Fibroblast of skin of right quadriceps (primary cell): ENCODE measurements around the gene RALGPS2.
"Not testable (repeated sequence)": the region's sequence is repeated elsewhere in the genome, so short reads cannot be mapped to it uniquely, and the experiment has no call there.

Source experiments
- DNase-seq: peaks from one replicate; pipeline ENCODE4 v3.0.0-alpha.2; 2013

The RALGPS2 gene

GRCh38 chr1:178725466-178726086 is 532 bp downstream of the RALGPS2 start:
- DNase-seq = peak; percentile 7

GRCh38 chr1:178726087-178726517 is 1.1 kb downstream of the RALGPS2 start:
- DNase-seq = peak; percentile 75

- no peak for DNase-seq
Measured at GRCh38 chr1:178726545-178726944, 1.5 kb downstream of the RALGPS2 start.

GRCh38 chr1:178727014-178727895 is 2.2 kb downstream of the RALGPS2 start:
- DNase-seq = no peak

GRCh38 chr1:178733972-178734371 is 8.9 kb downstream of the RALGPS2 start:
- no peak for DNase-seq

GRCh38 chr1:178738780-178739179 is 13.7 kb downstream of the RALGPS2 start:
- no peak for DNase-seq

GRCh38 chr1:178739285-178740045 is 14.4 kb downstream of the RALGPS2 start:
- peak; percentile 15 for DNase-seq

GRCh38 chr1:178740491-178740890 is 15.4 kb downstream of the RALGPS2 start:
- no peak for DNase-seq

GRCh38 chr1:178740924-178741323 is 15.9 kb downstream of the RALGPS2 start:
- DNase-seq = no peak

GRCh38 chr1:178743801-178744200 is 18.8 kb downstream of the RALGPS2 start:
- DNase-seq = no peak

GRCh38 chr1:178745260-178745659 is 20.2 kb downstream of the RALGPS2 start:
- DNase-seq = no peak

GRCh38 chr1:178746345-178746744 is 21.3 kb downstream of the RALGPS2 start:
- no peak for DNase-seq

- DNase-seq = not testable (repeated sequence)
Measured at GRCh38 chr1:178747361-178747760, 22.3 kb downstream of the RALGPS2 start.

- no peak for DNase-seq
Measured at GRCh38 chr1:178749581-178750166, 24.6 kb downstream of the RALGPS2 start.

- no peak for DNase-seq
Measured at GRCh38 chr1:178751046-178751445, 26.0 kb downstream of the RALGPS2 start.

- no peak for DNase-seq
Measured at GRCh38 chr1:178752891-178753290, 27.8 kb downstream of the RALGPS2 start.

GRCh38 chr1:178754655-178755256 is 29.7 kb downstream of the RALGPS2 start:
- DNase-seq = not testable (repeated sequence)

GRCh38 chr1:178768423-178768822 is 43.4 kb downstream of the RALGPS2 start:
- DNase-seq = no peak

- DNase-seq = no peak
Measured at GRCh38 chr1:178772952-178773351, 47.9 kb downstream of the RALGPS2 start.

- peak; percentile 32 for DNase-seq
Measured at GRCh38 chr1:178774263-178774662, 49.2 kb downstream of the RALGPS2 start.

- no peak for DNase-seq
Measured at GRCh38 chr1:178776553-178776952, 51.5 kb downstream of the RALGPS2 start.

- no peak for DNase-seq
Measured at GRCh38 chr1:178781533-178782330, 56.7 kb downstream of the RALGPS2 start.
